Stimulated activated CD8-positive, alpha-beta memory T cell treated with anti-CD3 and anti-CD28 coated beads, Interleukin-15, amount 100 ng/mL, for 4 hours (primary cell): ENCODE data around the gene FARS2.

Source experiments
- DNase-seq, 2 donors: peaks; one replicate each; pipeline ENCODE4 v3.0.0-alpha.2; 2020; ENCODE audit warnings: low read depth in 2 of 2

The FARS2 gene

GRCh38 chr6:5378331-5378730 is 117.0 kb downstream of the FARS2 start:
- DNase-seq = no peak

- DNase-seq = no peak
These were observed 118.4 kb downstream of the FARS2 start for GRCh38 chr6:5379647-5380242.

GRCh38 chr6:5383856-5384255 is 122.5 kb downstream of the FARS2 start:
- DNase-seq = no peak

GRCh38 chr6:5384276-5384675 is 123.0 kb downstream of the FARS2 start:
- no peak for DNase-seq

GRCh38 chr6:5388326-5388725 is 127.0 kb downstream of the FARS2 start:
- no peak for DNase-seq

- no peak for DNase-seq
These were observed 127.9 kb downstream of the FARS2 start for GRCh38 chr6:5389086-5389745.

- DNase-seq = no peak
These were observed 128.9 kb downstream of the FARS2 start for GRCh38 chr6:5390177-5390576.

- no peak for DNase-seq
These were observed 133.0 kb downstream of the FARS2 start for GRCh38 chr6:5394280-5394679.

- no peak for DNase-seq
These were observed 134.4 kb downstream of the FARS2 start for GRCh38 chr6:5395719-5396118.

- no peak for DNase-seq
These were observed 137.2 kb downstream of the FARS2 start for GRCh38 chr6:5398530-5398929.

- no peak for DNase-seq
These were observed 138.1 kb downstream of the FARS2 start for GRCh38 chr6:5399391-5399790.

GRCh38 chr6:5401845-5402738 is 140.8 kb downstream of the FARS2 start:
- no peak for DNase-seq

GRCh38 chr6:5403076-5403475 is 141.8 kb downstream of the FARS2 start:
- DNase-seq = no peak

GRCh38 chr6:5403609-5404008 is 142.3 kb downstream of the FARS2 start:
- no peak for DNase-seq

- DNase-seq = no peak
These were observed 144.7 kb downstream of the FARS2 start for GRCh38 chr6:5405976-5406375.

- no peak for DNase-seq
These were observed 150.1 kb downstream of the FARS2 start for GRCh38 chr6:5411414-5411813.

GRCh38 chr6:5412017-5412416 is 150.7 kb downstream of the FARS2 start:
- DNase-seq = no peak

- DNase-seq = no peak
These were observed 151.3 kb downstream of the FARS2 start for GRCh38 chr6:5412663-5413062.

- DNase-seq = no peak
These were observed 154.9 kb downstream of the FARS2 start for GRCh38 chr6:5416250-5416649.

GRCh38 chr6:5422321-5422915 is 161.1 kb downstream of the FARS2 start:
- DNase-seq = no peak

- DNase-seq = no peak
These were observed 161.9 kb downstream of the FARS2 start for GRCh38 chr6:5423251-5423650.

- no peak for DNase-seq
These were observed 163.4 kb downstream of the FARS2 start for GRCh38 chr6:5424726-5425125.
